Tibial nerve (tissue), 4 donors: ENCODE data around the gene IQSEC3.

Experiments
- CTCF ChIP-seq, 5 experiments: fragments of 200-600 bp in 3 of 5; fragments of 450-650 bp in 2 of 5; sonication (generic) in 3 of 5; IDR thresholded peaks; one replicate each; pipeline ENCODE4 v1.5.1; 2016 to 2019; ENCODE audit warnings: antibody characterized with exemption in 5 of 5, mild to moderate bottlenecking in 3 of 5, moderate library complexity in 2 of 5
- EP300 ChIP-seq, 2 donors: sonication (generic); formaldehyde crosslinking; IDR thresholded peaks; one replicate each; pipeline ENCODE4 v1.6.1; 2017; ENCODE audit warnings: antibody characterized with exemption in 2 of 2, mild to moderate bottlenecking in 1 of 2
- POLR2A ChIP-seq, 2 donors: fragments of 450-650 bp; IDR thresholded peaks; one replicate each; pipeline ENCODE4 v1.6.1; 2017; ENCODE audit warnings: antibody characterized with exemption in 2 of 2, mild to moderate bottlenecking in 2 of 2, moderate library complexity in 2 of 2

GRCh38 chr12:120951-121350 lies 54.4 kb downstream of the IQSEC3 start:
- TF ChIP-seq CTCF (IDR thresholded peaks at IDR 0.05) (no peak), EP300 (IDR thresholded peaks at IDR 0.05) (no peak), POLR2A (IDR thresholded peaks at IDR 0.05) (no peak)
